ENCODE results near the gene IFT20.

IFT20 gene

DNA sequence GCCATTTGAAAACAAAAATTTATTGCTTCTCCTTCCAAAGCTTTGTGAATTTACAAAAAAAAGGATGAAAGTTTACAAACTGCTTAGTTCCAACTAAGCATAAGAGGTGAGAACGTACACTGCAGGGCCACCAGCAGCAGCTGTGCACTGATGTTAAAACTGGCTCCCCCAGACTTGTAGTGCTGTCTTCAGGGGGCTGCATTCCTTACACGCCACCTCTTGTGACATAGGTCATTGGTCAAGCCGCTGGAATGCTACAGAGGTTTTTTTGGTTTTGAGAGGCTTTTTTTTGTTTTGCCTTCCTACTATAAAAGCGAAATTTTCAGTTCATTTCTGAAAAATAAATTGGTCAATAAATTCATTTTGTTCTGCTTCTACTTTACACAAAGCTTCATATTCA lies 6.9 kb downstream of the IFT20 start:
- DNase-seq (ENCODE audit: low read depth) = no peak
- TF ChIP-seq CTCF (IDR thresholded peaks at IDR 0.05; ENCODE audit: control insufficient read depth, insufficient read depth, low read depth, low read length, missing control alignments) = no peak
- no peak overlapping the region for H3K4me3 ChIP-seq (ENCODE audit: control insufficient read depth, low read depth, low read length)

DNA sequence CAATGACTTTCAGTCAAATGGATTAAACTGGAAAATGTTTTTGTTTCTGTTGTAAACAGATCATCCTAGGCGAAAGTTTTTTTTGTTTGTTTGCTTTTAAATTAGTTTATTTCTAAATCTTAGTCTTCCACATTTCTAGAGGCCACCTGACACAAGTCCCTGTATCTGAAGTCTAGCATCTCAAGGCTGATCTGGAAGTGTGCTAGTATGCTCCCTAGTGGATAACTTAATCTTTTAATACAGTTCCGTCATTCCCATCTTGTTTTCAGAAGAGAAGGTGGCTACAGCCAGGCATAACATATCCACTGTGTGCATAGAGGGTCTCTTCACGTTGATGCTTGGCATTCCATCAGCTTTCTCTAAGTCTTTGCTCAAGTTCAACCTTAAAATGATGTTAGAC lies 7.6 kb downstream of the IFT20 start:
- H3K4me3 ChIP-seq (ENCODE audit: control insufficient read depth, low read depth, low read length) = no peak overlapping the region
- no peak for DNase-seq (ENCODE audit: low read depth)
- TF ChIP-seq CTCF (IDR thresholded peaks at IDR 0.05; ENCODE audit: control insufficient read depth, insufficient read depth, low read depth, low read length, missing control alignments) = peak; percentile 12

DNA sequence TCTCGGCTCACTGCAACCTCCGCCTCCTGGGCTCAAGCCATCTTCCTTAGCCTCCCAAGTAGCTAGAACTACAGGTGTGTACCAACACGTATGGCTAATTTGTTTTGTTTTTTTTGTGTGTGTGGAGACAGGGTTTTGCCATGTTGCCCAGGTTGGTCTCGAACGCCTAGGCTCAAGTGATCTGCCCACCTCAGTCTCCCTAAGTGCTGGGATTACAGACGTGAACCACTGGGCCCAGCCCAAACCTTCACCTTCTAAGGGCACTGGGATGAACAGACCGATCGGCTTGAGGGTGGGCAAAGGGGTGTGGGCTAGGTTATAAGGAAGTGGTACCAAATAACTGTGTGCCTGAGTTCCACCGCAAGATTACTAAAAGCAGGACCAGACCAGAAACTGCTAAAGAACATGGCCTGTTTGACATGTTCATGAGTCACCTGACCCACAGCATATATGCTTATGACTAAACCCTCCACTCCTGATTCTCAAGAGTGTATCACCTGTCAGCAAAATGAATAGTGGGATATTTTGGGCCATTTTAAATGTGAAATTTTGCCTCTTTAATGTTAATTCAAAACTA lies 8.2 kb downstream of the IFT20 start:
- no peak for DNase-seq (ENCODE audit: low read depth)
- no peak overlapping the region for H3K4me3 ChIP-seq (ENCODE audit: control insufficient read depth, low read depth, low read length)
- TF ChIP-seq CTCF (IDR thresholded peaks at IDR 0.05; ENCODE audit: control insufficient read depth, insufficient read depth, low read depth, low read length, missing control alignments) = no peak

GRCh38 chr17:28326114-28326513 lies 9.2 kb downstream of the IFT20 start:
- no peak for TF ChIP-seq CTCF (IDR thresholded peaks at IDR 0.05; ENCODE audit: control insufficient read depth, insufficient read depth, low read depth, low read length, missing control alignments)
- H3K4me3 ChIP-seq (ENCODE audit: control insufficient read depth, low read depth, low read length) = no peak overlapping the region
- no peak for DNase-seq (ENCODE audit: low read depth)

DNA sequence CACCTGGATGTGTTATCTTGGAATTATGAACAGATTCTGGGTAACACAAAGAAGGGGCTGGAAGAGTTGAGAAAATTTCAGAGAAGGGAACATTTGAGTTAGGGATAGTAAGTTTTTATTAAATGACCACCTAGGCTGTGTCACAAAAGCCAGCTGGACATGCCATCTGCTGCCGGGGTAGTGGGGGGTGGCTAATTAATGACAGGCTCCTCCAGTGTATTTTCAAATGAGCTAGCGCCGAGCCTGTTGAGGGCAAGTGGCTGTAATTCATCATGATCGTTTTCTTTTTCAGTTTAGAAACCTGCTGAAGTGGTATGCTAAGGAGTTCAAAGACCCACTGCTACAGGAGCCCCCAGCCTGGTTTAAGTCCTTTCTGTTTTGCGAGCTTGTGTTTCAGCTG lies 10.1 kb downstream of the IFT20 start:
- no peak for DNase-seq (ENCODE audit: low read depth)

DNA sequence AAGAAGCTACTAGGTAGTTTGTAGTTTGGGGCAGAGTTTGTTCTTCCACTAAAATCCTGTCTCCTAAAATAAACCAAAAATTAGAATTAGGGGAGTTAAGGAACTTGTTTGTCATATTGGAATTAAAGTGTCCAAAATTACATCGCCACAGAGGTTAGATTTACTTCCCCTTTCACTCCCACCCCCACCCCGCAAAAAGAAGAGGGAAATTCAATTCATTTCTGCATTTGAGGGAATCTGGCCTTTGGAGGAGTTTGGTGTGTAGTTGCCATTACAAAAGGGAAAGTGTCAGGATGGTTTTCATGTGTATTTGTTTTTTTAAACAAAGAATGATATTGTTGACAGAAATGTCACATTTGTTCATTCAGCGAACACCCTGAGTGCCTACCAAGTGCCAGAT lies 10.5 kb downstream of the IFT20 start:
- no peak overlapping the region for H3K4me3 ChIP-seq (ENCODE audit: control insufficient read depth, low read depth, low read length)
- no peak for DNase-seq (ENCODE audit: low read depth)
- TF ChIP-seq CTCF (IDR thresholded peaks at IDR 0.05; ENCODE audit: control insufficient read depth, insufficient read depth, low read depth, low read length, missing control alignments) = no peak

More for the DNA sequence above, 10.1 kb downstream of the IFT20 start:
- TF ChIP-seq CTCF (IDR thresholded peaks at IDR 0.05; ENCODE audit: control insufficient read depth, insufficient read depth, low read depth, low read length, missing control alignments) = no peak
- no peak overlapping the region for H3K4me3 ChIP-seq (ENCODE audit: control insufficient read depth, low read depth, low read length)

All from AG09309 (cell line).